Measurements from ENCODE around the gene WFS1. TPM values are rescaled to one million over a fixed set of nuclear protein-coding genes. Genes with fewer than 3 reads are reported as not detected.

WFS1 gene
- total and polyA plus RNA-seq, 9 of the 15 experiments (the other 6 are each of a cell fraction or from before 2014, with no cell fraction given): 0.01 to 0.29 (median 0.03) TPM; not detected in 5

DNA sequence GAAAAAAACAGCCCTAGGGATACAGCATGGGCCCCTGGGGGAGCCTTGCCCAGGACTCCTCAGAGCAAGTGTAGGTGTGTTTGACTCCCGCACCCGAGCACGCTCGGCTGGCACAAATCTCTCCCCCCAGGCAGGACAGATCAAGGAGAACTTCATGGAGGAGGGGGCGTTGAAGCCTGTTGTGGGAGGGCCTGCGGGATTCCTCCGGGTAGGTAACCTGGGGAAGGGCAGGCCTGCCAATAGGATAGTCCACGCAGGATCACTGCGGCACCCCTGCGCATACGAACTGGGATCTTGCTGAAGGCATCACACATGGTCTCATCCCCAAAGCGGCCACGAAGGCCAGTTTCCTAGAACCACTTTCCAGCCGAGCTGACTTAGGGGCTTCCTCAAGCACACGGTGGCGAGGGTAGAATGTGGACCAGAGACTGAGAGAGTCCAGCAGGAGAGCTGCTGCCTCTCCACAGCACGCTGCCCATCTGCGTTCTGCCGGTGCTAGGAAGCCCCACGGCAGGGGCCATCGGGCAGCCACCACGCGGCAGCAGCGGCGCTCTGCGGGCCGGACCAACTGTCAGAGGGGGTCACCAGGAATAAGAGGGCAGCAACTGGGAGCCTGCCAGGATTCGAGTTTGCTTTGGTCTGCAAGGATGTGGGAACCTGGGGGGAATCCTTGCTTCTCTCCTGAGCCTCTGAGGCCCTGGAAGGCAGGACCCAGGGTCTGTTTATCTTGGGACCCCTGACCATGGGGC, 56.8 kb downstream of the WFS1 start (continued):
- TF ChIP-seq ZNF644 (tag; IDR thresholded peaks at IDR 0.05; ENCODE audit: low read depth): no peak
- TF ChIP-seq IFI16 (CRISPR knock-in tag; IDR thresholded peaks at IDR 0.05): no peak
- TF ChIP-seq TARDBP (IDR thresholded peaks at IDR 0.05): no peak
- TF ChIP-seq PHB (CRISPR knock-in tag; IDR thresholded peaks at IDR 0.05): no peak
- TF ChIP-seq CUX1 (CRISPR knock-in tag; IDR thresholded peaks at IDR 0.05): no peak
- no peak for TF ChIP-seq CREM (IDR thresholded peaks at IDR 0.05; ENCODE audit: low read depth)
- TF ChIP-seq ZC3H4 (CRISPR knock-in tag; IDR thresholded peaks at IDR 0.05; ENCODE audit: borderline replicate concordance): no peak
- TF ChIP-seq SRSF1 (IDR thresholded peaks at IDR 0.05; ENCODE audit: low read depth, low read length): no peak
- TF ChIP-seq, protein P1, sequence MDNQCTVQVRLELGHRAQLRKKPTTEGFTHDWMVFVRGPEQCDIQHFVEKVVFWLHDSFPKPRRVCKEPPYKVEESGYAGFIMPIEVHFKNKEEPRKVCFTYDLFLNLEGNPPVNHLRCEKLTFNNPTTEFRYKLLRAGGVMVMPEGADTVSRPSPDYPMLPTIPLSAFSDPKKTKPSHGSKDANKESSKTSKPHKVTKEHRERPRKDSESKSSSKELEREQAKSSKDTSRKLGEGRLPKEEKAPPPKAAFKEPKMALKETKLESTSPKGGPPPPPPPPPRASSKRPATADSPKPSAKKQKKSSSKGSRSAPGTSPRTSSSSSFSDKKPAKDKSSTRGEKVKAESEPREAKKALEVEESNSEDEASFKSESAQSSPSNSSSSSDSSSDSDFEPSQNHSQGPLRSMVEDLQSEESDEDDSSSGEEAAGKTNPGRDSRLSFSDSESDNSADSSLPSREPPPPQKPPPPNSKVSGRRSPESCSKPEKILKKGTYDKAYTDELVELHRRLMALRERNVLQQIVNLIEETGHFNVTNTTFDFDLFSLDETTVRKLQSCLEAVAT (IDR thresholded peaks at IDR 0.05): no peak

All from K562 (cell line).